GM12874 (cell line): ENCODE measurements around the gene OR56A1.

Experiments used
- TF ChIP-seq, protein P1 (sequence below): IDR thresholded peaks from 2 replicates; pipeline ENCODE4 v1.5.1; 2011; ENCODE audit warnings: low read depth, mild to moderate bottlenecking, control low read depth, low read length, moderate library complexity; ENCODE audit not compliant: insufficient read depth

The OR56A1 gene

DNA sequence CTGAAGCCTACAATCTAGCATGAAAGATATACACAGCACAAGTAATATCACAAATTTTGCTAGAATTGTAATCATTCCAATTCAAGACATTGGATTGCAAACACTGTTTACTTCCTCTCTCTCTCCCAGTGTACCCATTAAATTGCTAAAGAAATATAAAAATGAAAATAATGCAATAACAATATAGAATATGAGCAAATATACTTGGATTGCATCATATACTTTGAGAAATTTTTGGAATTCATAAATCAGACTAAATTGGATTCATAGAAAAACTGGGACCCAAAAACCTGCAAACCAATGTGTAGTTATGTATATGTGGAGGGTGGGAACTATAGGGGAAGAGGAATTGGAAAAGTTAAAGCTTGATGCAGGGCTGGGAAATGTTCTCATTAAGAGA, 25.0 kb upstream of the OR56A1 start:
- TF ChIP-seq, protein P1, sequence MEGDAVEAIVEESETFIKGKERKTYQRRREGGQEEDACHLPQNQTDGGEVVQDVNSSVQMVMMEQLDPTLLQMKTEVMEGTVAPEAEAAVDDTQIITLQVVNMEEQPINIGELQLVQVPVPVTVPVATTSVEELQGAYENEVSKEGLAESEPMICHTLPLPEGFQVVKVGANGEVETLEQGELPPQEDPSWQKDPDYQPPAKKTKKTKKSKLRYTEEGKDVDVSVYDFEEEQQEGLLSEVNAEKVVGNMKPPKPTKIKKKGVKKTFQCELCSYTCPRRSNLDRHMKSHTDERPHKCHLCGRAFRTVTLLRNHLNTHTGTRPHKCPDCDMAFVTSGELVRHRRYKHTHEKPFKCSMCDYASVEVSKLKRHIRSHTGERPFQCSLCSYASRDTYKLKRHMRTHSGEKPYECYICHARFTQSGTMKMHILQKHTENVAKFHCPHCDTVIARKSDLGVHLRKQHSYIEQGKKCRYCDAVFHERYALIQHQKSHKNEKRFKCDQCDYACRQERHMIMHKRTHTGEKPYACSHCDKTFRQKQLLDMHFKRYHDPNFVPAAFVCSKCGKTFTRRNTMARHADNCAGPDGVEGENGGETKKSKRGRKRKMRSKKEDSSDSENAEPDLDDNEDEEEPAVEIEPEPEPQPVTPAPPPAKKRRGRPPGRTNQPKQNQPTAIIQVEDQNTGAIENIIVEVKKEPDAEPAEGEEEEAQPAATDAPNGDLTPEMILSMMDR = no peak

DNA sequence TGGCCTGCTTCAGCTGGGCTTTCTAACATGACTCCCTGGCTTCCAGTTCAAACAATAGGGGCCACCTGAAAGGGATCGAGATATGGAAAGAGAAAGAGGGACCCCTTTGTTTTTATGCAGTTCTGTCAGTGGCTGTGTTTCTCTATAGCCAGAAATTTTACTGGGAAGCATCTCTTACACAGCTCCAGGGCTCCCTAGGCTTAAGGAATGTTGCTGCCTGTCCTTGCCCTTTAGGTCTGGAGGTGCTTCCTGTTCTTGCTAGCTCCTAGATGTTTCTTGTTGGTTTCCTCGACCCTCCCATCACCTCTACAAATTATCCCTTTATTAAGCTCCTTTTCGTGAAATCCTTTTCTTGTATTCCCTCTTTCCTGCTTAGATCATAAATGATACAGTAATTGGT, 21.8 kb upstream of the OR56A1 start:
- TF ChIP-seq, protein P1 = no peak

DNA sequence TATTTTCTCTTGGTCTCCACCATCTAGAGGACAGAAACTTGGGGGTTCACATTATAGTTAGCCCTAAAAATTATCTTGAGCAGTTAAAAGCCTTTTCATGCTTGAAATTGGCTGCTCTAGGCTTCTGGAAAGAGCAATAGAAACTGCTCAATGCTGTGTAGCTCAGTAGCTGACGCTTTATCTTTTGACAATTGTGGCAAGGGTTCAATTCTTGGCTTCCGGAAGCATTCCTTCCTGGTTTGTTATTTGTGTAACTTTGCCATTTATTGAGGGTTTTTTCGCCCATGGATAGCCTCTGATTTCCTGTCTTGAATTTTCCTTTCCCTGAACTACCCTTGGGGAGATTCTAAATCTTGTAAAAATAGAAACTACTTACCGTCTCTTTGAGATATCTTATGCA, 10.3 kb upstream of the OR56A1 start:
- TF ChIP-seq, protein P1 = no peak

DNA sequence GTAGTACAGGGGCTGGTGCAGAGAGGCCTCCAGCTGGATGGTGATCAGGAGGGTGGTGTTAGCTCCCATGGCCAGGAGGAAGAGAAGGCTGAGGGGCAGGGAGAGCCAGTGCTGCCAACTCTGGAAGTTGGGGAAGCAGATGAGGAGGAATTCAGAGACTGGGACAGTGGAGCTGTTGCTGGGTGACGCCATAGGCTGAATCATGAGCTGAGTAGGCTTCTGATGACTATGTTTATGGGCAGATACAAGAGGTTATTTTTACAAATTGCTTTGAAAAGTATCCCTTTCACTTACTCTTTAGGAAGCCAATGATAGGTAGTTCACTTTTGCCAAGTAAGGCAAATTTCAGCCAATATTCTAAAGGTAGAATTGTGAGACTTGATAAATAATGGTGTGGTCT, 3.1 kb downstream of the OR56A1 start:
- TF ChIP-seq, protein P1 = no peak

DNA sequence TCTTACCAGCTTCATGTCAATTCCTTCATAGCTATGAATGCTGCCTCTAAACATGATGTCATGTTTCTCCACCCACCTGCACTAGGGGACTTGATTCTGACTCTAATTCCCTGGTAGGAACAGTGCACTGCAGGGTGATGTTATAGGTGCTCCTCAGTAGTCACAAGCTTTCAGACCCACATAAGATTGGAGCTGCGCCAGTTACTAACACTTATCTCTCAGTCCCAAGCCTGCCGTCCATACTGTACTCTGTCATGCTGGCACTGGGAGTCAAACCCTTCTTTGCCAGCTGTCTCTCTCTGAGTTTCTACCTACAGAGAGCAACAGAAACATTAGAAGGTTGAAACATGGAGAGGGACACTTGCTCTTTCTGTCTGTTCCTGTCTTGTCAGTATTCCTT, 5.5 kb downstream of the OR56A1 start:
- TF ChIP-seq, protein P1 = no peak

DNA sequence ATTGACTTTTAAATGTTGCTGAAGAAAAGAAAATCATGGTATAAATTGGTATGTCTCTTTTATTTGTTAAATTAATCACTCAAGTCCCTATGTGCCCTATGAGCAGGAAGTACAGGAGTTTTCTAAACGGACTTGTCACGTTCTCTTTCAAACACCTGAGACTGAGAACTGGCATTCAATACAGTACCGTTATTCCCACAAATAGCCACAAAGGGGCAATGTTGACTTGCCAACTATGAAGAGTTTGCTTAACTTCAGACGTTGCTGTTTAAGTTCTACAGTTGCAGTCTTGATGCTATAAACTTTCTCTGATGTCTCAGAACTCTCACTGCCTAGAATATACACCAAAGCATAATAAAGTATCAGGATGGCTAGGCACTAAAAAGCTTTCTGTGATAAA, 7.6 kb downstream of the OR56A1 start:
- TF ChIP-seq, protein P1 = no peak

DNA sequence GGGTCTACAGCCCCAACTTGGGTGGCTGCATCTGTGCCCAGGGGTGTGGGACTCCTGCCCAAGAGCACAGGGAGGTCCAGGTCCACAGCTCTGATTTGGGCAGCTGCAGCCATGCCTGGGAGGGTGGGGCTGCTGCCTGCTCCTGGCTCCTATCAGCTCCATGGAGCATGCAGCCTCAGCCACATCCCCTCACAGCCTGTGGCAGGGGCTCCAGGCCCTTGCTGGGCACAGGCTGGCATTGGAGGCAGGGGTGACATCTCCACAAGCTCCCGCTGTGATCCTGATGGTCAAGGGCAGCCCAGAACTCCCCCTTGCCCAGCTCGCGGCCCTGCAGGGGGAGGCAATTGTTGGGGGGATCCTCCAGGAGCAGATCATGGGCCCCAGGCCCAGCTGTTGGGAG, 17.5 kb downstream of the OR56A1 start:
- TF ChIP-seq, protein P1 = no peak
